Umbilical cord (tissue), 2 donors: ENCODE results near the gene AIP. TPM values are rescaled to one million over a fixed set of nuclear protein-coding genes. Genes with fewer than 3 reads are reported as not detected.

Experiments
- DNase-seq: peaks from one replicate; pipeline ENCODE4 v3.0.0-alpha.2; 2015; ENCODE audit warnings: low spot score
- total RNA-seq: library from RNA; depleted of rRNA; stranded (reverse); fragments of >200 nt; gene quantifications from one replicate; pipeline ENCODE4 v1.2.3, GENCODE V29; 2014; ENCODE audit warnings: low replicate concordance; ENCODE audit not compliant: insufficient read depth

The AIP gene
- total RNA-seq, 1 donor from 2014 or later, result 78.0 TPM

GRCh38 chr11:67492801-67493547, 10.1 kb downstream of the AIP start:
- DNase-seq, result no peak

- no peak for DNase-seq
Measured at GRCh38 chr11:67493548-67494370, 10.9 kb downstream of the AIP start.

- DNase-seq, result no peak
Measured at GRCh38 chr11:67494371-67495233, 11.8 kb downstream of the AIP start.

- no peak for DNase-seq
Measured at GRCh38 chr11:67495234-67496005, 12.6 kb downstream of the AIP start.

- no peak for DNase-seq
Measured at GRCh38 chr11:67496113-67496512, 13.3 kb downstream of the AIP start.

GRCh38 chr11:67497656-67498291, 14.9 kb downstream of the AIP start:
- no peak for DNase-seq

GRCh38 chr11:67498544-67498972, 15.7 kb downstream of the AIP start:
- no peak for DNase-seq

GRCh38 chr11:67499808-67500483, 17.1 kb downstream of the AIP start:
- no peak for DNase-seq

- no peak for DNase-seq
Measured at GRCh38 chr11:67500484-67500821, 17.6 kb downstream of the AIP start.

- DNase-seq, result no peak
Measured at GRCh38 chr11:67500831-67501715, 18.2 kb downstream of the AIP start.

GRCh38 chr11:67501854-67502253, 19.0 kb downstream of the AIP start:
- no peak for DNase-seq

GRCh38 chr11:67502328-67502979, 19.6 kb downstream of the AIP start:
- no peak for DNase-seq

GRCh38 chr11:67503119-67504004, 20.5 kb downstream of the AIP start:
- no peak for DNase-seq

GRCh38 chr11:67504005-67504949, 21.5 kb downstream of the AIP start:
- peak; percentile 31 for DNase-seq

- peak; percentile 80 for DNase-seq
Measured at GRCh38 chr11:67504950-67505581, 22.2 kb downstream of the AIP start, which contains the start of gene PITPNM1. Gene PITPNM1 (minus strand): TSS chr11:67505363. CDS start chr11:67504180, 1,183 bp downstream.
